Testis (tissue), 2 donors: ENCODE results near the gene UMPS.

Experiments
- CTCF ChIP-seq, 3 experiments: fragments of 450-650 bp in 2 of 3; fragments of 200-600 bp in 1 of 3; sonication (generic) in 1 of 3; IDR thresholded peaks; one replicate each; pipeline ENCODE4 v1.5.1; 2016 to 2019; ENCODE audit warnings: antibody characterized with exemption in 3 of 3, mild to moderate bottlenecking in 2 of 3, moderate library complexity in 1 of 3
- POLR2A ChIP-seq: fragments of 450-650 bp; IDR thresholded peaks from one replicate; pipeline ENCODE4 v1.6.1; 2017; ENCODE audit warnings: antibody characterized with exemption, mild to moderate bottlenecking, moderate library complexity

GRCh38 chr3:124771083-124771445 lies 40.8 kb downstream of the UMPS start:
- TF ChIP-seq CTCF (IDR thresholded peaks at IDR 0.05) (no peak), POLR2A (no peak)
